Endothelial cell of umbilical vein (primary cell): ENCODE data around the gene PCDH19. TPM values are rescaled to one million over a fixed set of nuclear protein-coding genes. Genes with fewer than 3 reads are reported as not detected.

Experiments
- BruUV-seq: library from RNA; stranded (reverse); fragments of 400-500 nt; replicated peaks from 2 replicates; lab custom pipeline; 2021; lab: Mats Ljungman, UMichigan
- CTCF ChIA-PET: fragments of 300-600, 350-600 bp; sonication (Branson Sonifier 250); formaldehyde crosslinking; loops from one replicate; lab custom pipeline; 2021; ENCODE audit warnings: antibody characterized with exemption, inconsistent platforms; lab: Charles Lee
- POLR2A ChIA-PET: fragments of 300-600, 350-600 bp; sonication (Branson Sonifier 250); formaldehyde crosslinking; loops from one replicate; lab custom pipeline; 2021; ENCODE audit warnings: antibody characterized with exemption, inconsistent platforms; lab: Charles Lee
- DNase-seq: peaks from one replicate; pipeline ENCODE4 v3.0.0-alpha.2; 2011; ENCODE audit warnings: low read depth, low spot score
- FAIRE-seq: peaks from 2 replicates; lab custom pipeline; 2011; peaks lifted over from hg19 to GRCh38; lab: Jason Lieb, UNC
- H2AFZ ChIP-seq: 2 replicates; pipeline ENCODE4 v1.6.0; 2012; ENCODE audit warnings: low read depth, low read length, control low read depth, inconsistent platforms
- H3K27ac ChIP-seq: 2 replicates; pipeline ENCODE4 v1.5.1; 2011; ENCODE audit warnings: low read depth, mild to moderate bottlenecking, control low read depth, low read length, moderate library complexity; ENCODE audit not compliant: insufficient read depth
- H3K27me3 ChIP-seq, 2 experiments: 2 replicates each; pipeline versions ENCODE4 v1.6.0 to v1.6.1; 2011; ENCODE audit warnings: low read length in 2 of 2, mixed read lengths in 1 of 2; ENCODE audit not compliant: control insufficient read depth in 2 of 2, insufficient read depth in 2 of 2
- H3K36me3 ChIP-seq, 2 experiments: 2 replicates in 1 of 2; 3 replicates in 1 of 2; pipeline ENCODE4 v1.5.1; 2011; ENCODE audit warnings: low read length in 2 of 2, mild to moderate bottlenecking in 1 of 2, moderate library complexity in 1 of 2; ENCODE audit not compliant: control insufficient read depth in 2 of 2, insufficient read depth in 2 of 2; ENCODE audit errors: extremely low read depth in 1 of 2
- H3K4me1 ChIP-seq: 3 replicates; pipeline ENCODE4 v1.5.1; 2011; ENCODE audit warnings: mild to moderate bottlenecking, low read length; ENCODE audit not compliant: control insufficient read depth, insufficient read depth; ENCODE audit errors: extremely low read depth
- H3K4me2 ChIP-seq: 2 replicates; pipeline ENCODE4 v1.6.1; 2011; ENCODE audit warnings: low read length, control low read depth, mixed read lengths; ENCODE audit not compliant: insufficient read depth
- H3K4me3 ChIP-seq, 3 experiments: fragments of 200-600 bp in 1 of 3; sonication (generic), shearing (Covaris generic) in 1 of 3; replicated peaks in 1 of 3; 2 replicates each; pipeline ENCODE4 v1.5.1; 2011 to 2016; ENCODE audit warnings: control low read depth in 3 of 3, low read length in 3 of 3, mild to moderate bottlenecking in 2 of 3, inconsistent platforms in 1 of 3, low read depth in 1 of 3, moderate library complexity in 1 of 3; ENCODE audit not compliant: insufficient read depth in 1 of 3
- H3K79me2 ChIP-seq: 2 replicates; pipeline ENCODE4 v1.6.0; 2012; ENCODE audit warnings: low read length, inconsistent platforms; ENCODE audit not compliant: control insufficient read depth, insufficient read depth
- H3K9ac ChIP-seq: replicated peaks from 2 replicates; pipeline ENCODE3; 2011; ENCODE audit warnings: low read length, control low read depth; ENCODE audit not compliant: insufficient read depth; ENCODE audit errors: extremely low read depth
- H3K9me1 ChIP-seq: replicated peaks from 3 replicates; pipeline ENCODE4 v1.6.0; 2011; ENCODE audit warnings: mild to moderate bottlenecking, low read length; ENCODE audit not compliant: control insufficient read depth, insufficient read depth; ENCODE audit errors: extremely low read depth
- H3K9me3 ChIP-seq: replicated peaks from 2 replicates; pipeline ENCODE4 v1.5.1; 2012; ENCODE audit warnings: low read length, inconsistent platforms; ENCODE audit not compliant: control insufficient read depth, insufficient read depth
- H4K20me1 ChIP-seq: replicated peaks from 2 replicates; pipeline ENCODE3; 2011; ENCODE audit warnings: mild to moderate bottlenecking, low read length; ENCODE audit not compliant: control insufficient read depth, insufficient read depth; ENCODE audit errors: extremely low read depth
- EZH2 ChIP-seq: IDR thresholded peaks from 2 replicates; pipeline ENCODE4 v1.6.1; 2012; ENCODE audit warnings: borderline replicate concordance, low read depth, mild to moderate bottlenecking, moderate library complexity, low read length, inconsistent platforms; ENCODE audit not compliant: severe bottlenecking
- FOS ChIP-seq: IDR thresholded peaks from 2 replicates; pipeline ENCODE4 v1.6.1; 2011; ENCODE audit warnings: mild to moderate bottlenecking, low read length, moderate library complexity, borderline replicate concordance; ENCODE audit not compliant: insufficient read depth
- GATA2 ChIP-seq: IDR thresholded peaks from 2 replicates; pipeline ENCODE4 v1.7.0; 2011; ENCODE audit warnings: low read depth, mild to moderate bottlenecking, moderate library complexity, mixed read lengths, low read length; ENCODE audit not compliant: insufficient read length, insufficient read depth
- JUN ChIP-seq: IDR thresholded peaks from 2 replicates; pipeline ENCODE4 v1.6.1; 2011; ENCODE audit warnings: borderline replicate concordance, low read depth; ENCODE audit not compliant: insufficient read length, insufficient read depth
- MAX ChIP-seq: IDR thresholded peaks from 2 replicates; pipeline ENCODE4 v1.6.1; 2011; ENCODE audit not compliant: insufficient read depth, insufficient read length
- MYC ChIP-seq: IDR thresholded peaks from one replicate; pipeline ENCODE4 v1.6.1; 2011; ENCODE audit warnings: mild to moderate bottlenecking, low read depth, low read length
- POLR2A ChIP-seq: IDR thresholded peaks from 2 replicates; pipeline ENCODE4 v1.6.1; 2012; ENCODE audit warnings: low read depth, mild to moderate bottlenecking, control low read depth, low read length
- POLR2AphosphoS5 ChIP-seq: IDR thresholded peaks from 2 replicates; pipeline ENCODE4 v1.6.1; 2012; ENCODE audit warnings: low read depth, mild to moderate bottlenecking, control low read depth, low read length, moderate library complexity; ENCODE audit not compliant: insufficient read depth
- dilution Hi-C: fragments of 300-500 bp; cut with MboI; formaldehyde crosslinking; loops from one replicate; pipeline ENCODE4 v1.15.0; 2019; ENCODE audit warnings: low sequenced_read_pairs; ENCODE audit not compliant: extremely low pct_ligation_motif_present
- intact Hi-C: fragments of 100-400 bp; cut with micrococcal nuclease; formaldehyde crosslinking; loops from one replicate; pipeline ENCODE4 v1.10.0; 2022
- polyA plus RNA-seq, 4 experiments: library from polyadenylated mRNA; depleted of rRNA in 3 of 4; stranded (reverse) in 3 of 4; unstranded in 1 of 4; fragments of >200 nt; gene quantifications; 2 replicates each; pipeline versions ENCODE4 v1.2.1 to v1.2.3, GENCODE V29; 2011 to 2012; ENCODE audit warnings: missing spikeins in 1 of 4
- total RNA-seq: library from RNA; stranded (reverse); gene quantifications from 2 replicates; pipeline ENCODE4 v1.2.3, GENCODE V29; 2021
- TF ChIP-seq, protein P1 (sequence below), 2 donors: IDR thresholded peaks; 1 replicate in 1 of 2; 2 replicates in 1 of 2; pipeline ENCODE4 v1.5.1; 2011; ENCODE audit warnings: low read length in 2 of 2, mild to moderate bottlenecking in 2 of 2, moderate library complexity in 2 of 2, control low read depth in 1 of 2, inconsistent platforms in 1 of 2, low read depth in 1 of 2; ENCODE audit not compliant: insufficient read depth in 1 of 2; ENCODE audit errors: extremely low read depth in 1 of 2

PCDH19 gene
- total and polyA plus RNA-seq, 2 donors (not counting 3 experiments of a cell fraction or from before 2014, with no cell fraction given): 1.2 to 4.3 TPM

DNA sequence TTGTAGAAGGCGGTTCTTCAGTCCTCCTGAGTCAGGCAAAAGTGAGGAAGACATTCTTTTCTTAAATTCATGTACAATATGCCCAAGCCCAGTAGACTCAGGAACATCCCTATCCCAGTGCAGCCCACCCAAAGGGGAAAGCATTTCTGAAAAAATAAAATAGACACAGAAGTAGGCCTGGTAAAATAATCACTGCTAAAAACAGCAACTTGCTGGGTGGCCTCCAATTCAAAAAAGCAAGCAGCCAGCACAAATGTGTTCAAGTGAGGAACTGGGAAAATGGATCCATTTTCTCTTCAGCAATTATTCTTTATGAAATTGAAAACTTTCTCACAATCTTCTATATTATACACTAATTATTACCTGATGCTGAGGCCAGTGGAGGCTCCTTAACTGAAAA, 165.4 kb downstream of the PCDH19 start:
- dilution Hi-C loops: no loop called here
- Histone ChIP-seq H3K9ac (no peak overlapping the region), H3K27me3 (no peaks in the 10 kb centered on the region), H3K36me3 (no peaks in the 10 kb centered on the region), H3K79me2 (no peaks in the 10 kb centered on the region), H3K27ac (no peak overlapping the region), H3K9me1 (no peaks in the 10 kb centered on the region), H3K4me2 (no peak overlapping the region), H4K20me1 (no peaks in the 10 kb centered on the region), H3K9me3 (no peaks in the 10 kb centered on the region), H3K4me3 (no peak overlapping the region), H3K4me1 (no peaks in the 10 kb centered on the region), H2AFZ (no peak overlapping the region)
- no TSS peak for BruUV-seq
- DNase-seq (no peak), FAIRE-seq (no peak)
- intact Hi-C loops: no loop called here
- TF ChIP-seq MYC (no peak), MAX (no peak), POLR2AphosphoS5 (no peak), GATA2 (no peak), FOS (no peak), EZH2 (no peak), POLR2A (no peak), JUN (no peak)
- TF ChIP-seq, protein P1, sequence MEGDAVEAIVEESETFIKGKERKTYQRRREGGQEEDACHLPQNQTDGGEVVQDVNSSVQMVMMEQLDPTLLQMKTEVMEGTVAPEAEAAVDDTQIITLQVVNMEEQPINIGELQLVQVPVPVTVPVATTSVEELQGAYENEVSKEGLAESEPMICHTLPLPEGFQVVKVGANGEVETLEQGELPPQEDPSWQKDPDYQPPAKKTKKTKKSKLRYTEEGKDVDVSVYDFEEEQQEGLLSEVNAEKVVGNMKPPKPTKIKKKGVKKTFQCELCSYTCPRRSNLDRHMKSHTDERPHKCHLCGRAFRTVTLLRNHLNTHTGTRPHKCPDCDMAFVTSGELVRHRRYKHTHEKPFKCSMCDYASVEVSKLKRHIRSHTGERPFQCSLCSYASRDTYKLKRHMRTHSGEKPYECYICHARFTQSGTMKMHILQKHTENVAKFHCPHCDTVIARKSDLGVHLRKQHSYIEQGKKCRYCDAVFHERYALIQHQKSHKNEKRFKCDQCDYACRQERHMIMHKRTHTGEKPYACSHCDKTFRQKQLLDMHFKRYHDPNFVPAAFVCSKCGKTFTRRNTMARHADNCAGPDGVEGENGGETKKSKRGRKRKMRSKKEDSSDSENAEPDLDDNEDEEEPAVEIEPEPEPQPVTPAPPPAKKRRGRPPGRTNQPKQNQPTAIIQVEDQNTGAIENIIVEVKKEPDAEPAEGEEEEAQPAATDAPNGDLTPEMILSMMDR (IDR thresholded peaks at IDR 0.05; ENCODE audit: extremely low read depth in 1 of 2, insufficient read depth in 1 of 2, low read depth in 1 of 2, low read length in 2 of 2): no peak
- CTCF ChIA-PET: no interaction called here
- POLR2A ChIA-PET: no interaction called here

Other genes starting within 250 kb of the PCDH19 start
- not detected in 2 replicates for gene TNMD, start 174.7 kb upstream of the PCDH19 start, total RNA-seq
- not detected in 2 replicates for gene TNMD, start 174.7 kb upstream of the PCDH19 start, polyA plus RNA-seq
- gene TSPAN6, start 226.5 kb upstream of the PCDH19 start, total RNA-seq: 43.1 and 44.6 TPM in 2 replicates
- 53.7 and 65.5 TPM in 2 replicates for gene TSPAN6, start 226.5 kb upstream of the PCDH19 start, polyA plus RNA-seq
- 124 and 133 TPM in 2 replicates for gene SRPX2, start 233.9 kb upstream of the PCDH19 start, total RNA-seq
- gene SRPX2, start 233.9 kb upstream of the PCDH19 start, polyA plus RNA-seq: 260 and 265 TPM in 2 replicates